DOHH2 (cell line): ENCODE data around the gene ANKRD65.
"Not testable (repeated sequence)": the region's sequence is repeated elsewhere in the genome, so short reads cannot be mapped to it uniquely, and the experiment has no call there.

Experiments
- H3F3A ChIP-seq: fragments of 200-600 bp; sonication (generic), shearing (Covaris generic); 2 replicates; pipeline ENCODE4 v1.6.0; 2016; ENCODE audit warnings: antibody characterized with exemption, mild to moderate bottlenecking; ENCODE audit not compliant: control insufficient read depth, insufficient read depth
- H3K27ac ChIP-seq: fragments of 200-600 bp; sonication (generic); 2 replicates; pipeline ENCODE4 v1.5.1; 2014; ENCODE audit warnings: low read depth, mild to moderate bottlenecking, low read length, moderate library complexity
- H3K27me3 ChIP-seq: fragments of 200-600 bp; sonication (generic); 2 replicates; pipeline ENCODE4 v1.6.1; 2014; ENCODE audit warnings: mild to moderate bottlenecking, low read length, mixed read lengths; ENCODE audit not compliant: control insufficient read depth
- H3K36me3 ChIP-seq: fragments of 200-600 bp; sonication (generic); 2 replicates; pipeline ENCODE4 v1.6.1; 2014; ENCODE audit warnings: mild to moderate bottlenecking, low read length, moderate library complexity, mixed read lengths; ENCODE audit not compliant: control insufficient read depth
- H3K4me1 ChIP-seq: fragments of 200-600 bp; sonication (generic); 2 replicates; pipeline ENCODE4 v1.6.1; 2014; ENCODE audit warnings: mild to moderate bottlenecking, low read length, mixed read lengths; ENCODE audit not compliant: control insufficient read depth
- H3K4me2 ChIP-seq: fragments of 200-600 bp; sonication (generic); 2 replicates; pipeline ENCODE4 v1.6.0; 2014; ENCODE audit warnings: mild to moderate bottlenecking, low read length, moderate library complexity
- H3K4me3 ChIP-seq: fragments of 200-600 bp; sonication (generic); 2 replicates; pipeline ENCODE4 v1.5.1; 2014; ENCODE audit warnings: mild to moderate bottlenecking, low read length, mixed read lengths
- H3K79me2 ChIP-seq: fragments of 200-600 bp; sonication (generic); 2 replicates; pipeline ENCODE4 v1.6.1; 2014; ENCODE audit warnings: mild to moderate bottlenecking, low read length, mixed read lengths; ENCODE audit not compliant: control insufficient read depth
- H3K9me2 ChIP-seq: fragments of 200-600 bp; sonication (generic); replicated peaks from 2 replicates; pipeline ENCODE4 v1.6.1; 2014; ENCODE audit warnings: mild to moderate bottlenecking, low read length, mixed read lengths; ENCODE audit not compliant: control insufficient read depth
- H3K9me3 ChIP-seq: fragments of 200-600 bp; sonication (generic); 2 replicates; pipeline ENCODE4 v1.6.1; 2014; ENCODE audit warnings: antibody characterized with exemption, low read length, mixed read lengths; ENCODE audit not compliant: control insufficient read depth, insufficient read depth
- H4K20me1 ChIP-seq: fragments of 200-600 bp; sonication (generic); 2 replicates; pipeline ENCODE4 v1.6.0; 2014; ENCODE audit warnings: low read depth, mild to moderate bottlenecking, antibody characterized with exemption, low read length, moderate library complexity; ENCODE audit not compliant: control insufficient read depth, insufficient read depth
- CTCF ChIP-seq: fragments of 200-600 bp; sonication (generic); IDR thresholded peaks from one replicate; pipeline ENCODE4 v1.5.1; 2014; ENCODE audit warnings: antibody characterized with exemption, mild to moderate bottlenecking, low read depth, low read length; ENCODE audit not compliant: poor library complexity, severe bottlenecking
- EZH2phosphoT487 ChIP-seq: fragments of 200-600 bp; sonication (generic); IDR thresholded peaks from 2 replicates; pipeline ENCODE4 v1.6.1; 2017; ENCODE audit warnings: borderline replicate concordance, mild to moderate bottlenecking, antibody characterized with exemption, low read length, moderate library complexity, mixed read lengths

ANKRD65 gene

GRCh38 chr1:1415751-1416150, 5.3 kb downstream of the ANKRD65 start:
- Histone ChIP-seq H3F3A (no peaks in the 10 kb centered on the region), H3K4me2 (no peak overlapping the region), H3K79me2 (no peaks in the 10 kb centered on the region), H3K36me3 (no peaks in the 10 kb centered on the region), H3K27ac (no peak overlapping the region), H3K4me1 (no peaks in the 10 kb centered on the region), H3K27me3 (no peaks in the 10 kb centered on the region), H3K4me3 (no peak overlapping the region), H3K9me3 (no peaks in the 10 kb centered on the region), H4K20me1 (no peaks in the 10 kb centered on the region), H3K9me2 (no peaks in the 10 kb centered on the region)
- no peak for TF ChIP-seq CTCF
- no peak for TF ChIP-seq EZH2phosphoT487

GRCh38 chr1:1412311-1412902, 8.7 kb downstream of the ANKRD65 start:
- H3K36me3 ChIP-seq = peaks cover 22% of the 10 kb centered on the region
- H4K20me1 ChIP-seq, H3F3A ChIP-seq, H3K9me2 ChIP-seq, H3K9me3 ChIP-seq, H3K4me1 ChIP-seq, H3K27ac ChIP-seq, H3K4me2 ChIP-seq, H3K4me3 ChIP-seq, H3K27me3 ChIP-seq: not testable (repeated sequence)
- H3K79me2 ChIP-seq = peaks cover 24% of the 10 kb centered on the region

- peaks cover 8% of the 10 kb centered on the region for H3K4me1 ChIP-seq
- H3F3A ChIP-seq = peaks cover 3% of the 10 kb centered on the region
- H3K4me2 ChIP-seq = no peak overlapping the region
- H3K27ac ChIP-seq = no peak overlapping the region
- H3K9me3 ChIP-seq = no peaks in the 10 kb centered on the region
- peaks cover 5% of the 10 kb centered on the region; the same call in 1 of the 2 replicates for H4K20me1 ChIP-seq
- no peaks in the 10 kb centered on the region for H3K27me3 ChIP-seq
- TF ChIP-seq EZH2phosphoT487 = no peak
- TF ChIP-seq CTCF = no peak
- H3K4me3 ChIP-seq = no peak overlapping the region
- no peaks in the 10 kb centered on the region for H3K9me2 ChIP-seq
- H3K79me2 ChIP-seq = peaks cover 31% of the 10 kb centered on the region
- peaks cover 26% of the 10 kb centered on the region for H3K36me3 ChIP-seq
Measured at GRCh38 chr1:1411626-1412025, 9.4 kb downstream of the ANKRD65 start.

GRCh38 chr1:1410238-1410637, 10.8 kb downstream of the ANKRD65 start:
- H3F3A ChIP-seq, H3K27ac ChIP-seq, H4K20me1 ChIP-seq, H3K4me2 ChIP-seq, H3K9me2 ChIP-seq, H3K9me3 ChIP-seq, H3K4me3 ChIP-seq, H3K27me3 ChIP-seq: not testable (repeated sequence)
- Histone ChIP-seq H3K4me1 (peaks cover 17% of the 10 kb centered on the region), H3K79me2 (peaks cover 45% of the 10 kb centered on the region), H3K36me3 (peaks cover 40% of the 10 kb centered on the region)
